GM23338 (cell line): Measurements from ENCODE around the gene EHBP1L1. TPM values are rescaled to one million over a fixed set of nuclear protein-coding genes. Genes with fewer than 3 reads are reported as not detected.

ENCODE experiments used
- ATAC-seq: fragments of 200-7000 bp; cut with Tn5 transposase; 3 replicates; pipeline ENCODE4 v1.9.1; 2020
- DNase-seq: peaks from one replicate; pipeline ENCODE4 v3.0.0-alpha.2; 2015; ENCODE audit warnings: low spot score
- H2AFZ ChIP-seq: fragments of 200-600 bp; sonication (generic); 2 replicates; pipeline ENCODE4 v1.8.0; 2016; ENCODE audit warnings: antibody characterized with exemption, mild to moderate bottlenecking, moderate library complexity
- H3F3A ChIP-seq: fragments of 200-600 bp; sonication (generic); replicated peaks from 2 replicates; pipeline ENCODE4 v1.8.0; 2017; ENCODE audit warnings: antibody characterized with exemption, mixed run types, low read depth
- H3K27ac ChIP-seq: fragments of 200-600 bp; sonication (generic); 2 replicates; pipeline ENCODE4 v1.6.1; 2016; ENCODE audit warnings: low read depth
- H3K27me3 ChIP-seq: fragments of 200-600 bp; sonication (generic); 2 replicates; pipeline ENCODE4 v1.8.0; 2016; ENCODE audit warnings: mild to moderate bottlenecking, mixed run types, moderate library complexity; ENCODE audit not compliant: insufficient read depth
- H3K36me3 ChIP-seq: fragments of 200-600 bp; sonication (generic); 2 replicates; pipeline ENCODE4 v1.8.0; 2016; ENCODE audit warnings: mild to moderate bottlenecking; ENCODE audit not compliant: insufficient read depth
- H3K4me1 ChIP-seq: fragments of 200-600 bp; sonication (generic); 2 replicates; pipeline ENCODE4 v1.8.0; 2016; ENCODE audit warnings: mild to moderate bottlenecking, moderate library complexity; ENCODE audit not compliant: insufficient read depth
- H3K4me2 ChIP-seq: fragments of 200-600 bp; sonication (generic); 2 replicates; pipeline ENCODE4 v1.7.1; 2017; ENCODE audit warnings: mixed run types
- H3K4me3 ChIP-seq: fragments of 200-600 bp; sonication (generic); 2 replicates; pipeline ENCODE4 v1.6.1; 2016; ENCODE audit warnings: mixed run types
- H3K79me2 ChIP-seq: fragments of 200-600 bp; sonication (generic); replicated peaks from 2 replicates; pipeline ENCODE4 v1.8.0; 2017; ENCODE audit warnings: mild to moderate bottlenecking; ENCODE audit not compliant: insufficient read depth
- H3K9me2 ChIP-seq: fragments of 200-600 bp; sonication (generic); 2 replicates; pipeline ENCODE4 v1.8.0; 2017; ENCODE audit not compliant: insufficient read depth
- H4K20me1 ChIP-seq: fragments of 200-600 bp; sonication (generic); replicated peaks from 2 replicates; pipeline ENCODE4 v1.8.0; 2017; ENCODE audit warnings: mild to moderate bottlenecking; ENCODE audit not compliant: insufficient read depth
- H3K27ac Mint-ChIP-seq: 2 replicates; pipeline ENCODE4 v1.8.0; 2020; ENCODE audit warnings: inconsistent platforms, mild to moderate bottlenecking, moderate library complexity, mixed read lengths
- H3K27me3 Mint-ChIP-seq: 3 replicates; pipeline ENCODE4 v1.8.0; 2022; ENCODE audit warnings: low read depth, mild to moderate bottlenecking, moderate library complexity, mixed read lengths, inconsistent platforms; ENCODE audit not compliant: insufficient read depth, poor library complexity
- H3K36me3 Mint-ChIP-seq: 3 replicates; pipeline ENCODE4 v1.8.0; 2021; ENCODE audit warnings: low read depth, mild to moderate bottlenecking, inconsistent platforms, moderate library complexity, mixed read lengths
- H3K4me1 Mint-ChIP-seq: 3 replicates; pipeline ENCODE4 v1.8.0; 2020; ENCODE audit warnings: mild to moderate bottlenecking, inconsistent platforms, mixed read lengths
- H3K4me3 Mint-ChIP-seq: 3 replicates; pipeline ENCODE4 v1.8.0; 2021; ENCODE audit warnings: moderate library complexity, mild to moderate bottlenecking, inconsistent platforms, mixed read lengths
- H3K9me3 Mint-ChIP-seq: 3 replicates; pipeline ENCODE4 v1.8.0; 2020; ENCODE audit warnings: moderate library complexity, mild to moderate bottlenecking, inconsistent platforms, mixed read lengths
- CREB1 ChIP-seq: fragments of 250-450 bp; sonication (Bioruptor Pico); IDR thresholded peaks from 2 replicates; pipeline ENCODE4 v1.5.0; 2020; ENCODE audit warnings: low read depth, mild to moderate bottlenecking, moderate library complexity
- EZH2 ChIP-seq: fragments of 200-600 bp; sonication (generic); IDR thresholded peaks from one replicate; pipeline ENCODE4 v1.8.0; 2017; ENCODE audit warnings: antibody characterized with exemption, mild to moderate bottlenecking, low read depth; ENCODE audit not compliant: unreplicated experiment
- EZH2phosphoT487 ChIP-seq: fragments of 200-600 bp; sonication (generic); IDR thresholded peaks from one replicate; pipeline ENCODE4 v1.8.1; 2018; ENCODE audit warnings: antibody characterized with exemption; ENCODE audit not compliant: unreplicated experiment
- JUNB ChIP-seq: IDR thresholded peaks from one replicate; pipeline ENCODE4 v1.6.1; 2016; ENCODE audit warnings: antibody characterized with exemption; ENCODE audit not compliant: unreplicated experiment
- NANOG ChIP-seq: IDR thresholded peaks from 2 replicates; pipeline ENCODE4 v1.6.1; 2016; ENCODE audit warnings: antibody characterized with exemption, borderline replicate concordance
- POLR2AphosphoS5 ChIP-seq: IDR thresholded peaks from 2 replicates; pipeline ENCODE4 v1.6.1; 2016; ENCODE audit warnings: antibody characterized with exemption, low read depth
- STAT1 ChIP-seq: IDR thresholded peaks from one replicate; pipeline ENCODE4 v1.6.1; 2016; ENCODE audit warnings: antibody characterized with exemption; ENCODE audit not compliant: unreplicated experiment
- ZNF114 ChIP-seq: fragments of 250-450 bp; sonication (Bioruptor Pico); IDR thresholded peaks from 2 replicates; pipeline ENCODE4 v1.5.0; 2020; ENCODE audit warnings: mild to moderate bottlenecking, moderate library complexity
- ZNF331 ChIP-seq: fragments of 250-450 bp; sonication (Bioruptor Pico); IDR thresholded peaks from 2 replicates; pipeline ENCODE4 v1.5.0; 2020; ENCODE audit warnings: low read depth, mild to moderate bottlenecking, moderate library complexity
- ZNF462 ChIP-seq: fragments of 250-450 bp; sonication (Bioruptor Pico); IDR thresholded peaks from 2 replicates; pipeline ENCODE4 v1.5.0; 2020; ENCODE audit warnings: mild to moderate bottlenecking, moderate library complexity
- polyA plus RNA-seq: library from polyadenylated mRNA; unstranded; fragments of >200 nt; fragmentation: Nextera tagmentation; extraction: Ambion mirVana; gene quantifications from 2 replicates; pipeline ENCODE4 v1.2.1, GENCODE V29; 2016
- total RNA-seq: library from RNA; depleted of rRNA; stranded (reverse); fragments of >200 nt; shearing (Covaris generic); gene quantifications from 2 replicates; pipeline ENCODE4 v1.2.3, GENCODE V29; 2014
- TF ChIP-seq, protein P1 (sequence below): IDR thresholded peaks from one replicate; pipeline ENCODE4 v1.6.1; 2018; ENCODE audit warnings: antibody characterized with exemption; ENCODE audit not compliant: unreplicated experiment
- TF ChIP-seq, protein P2 (sequence below): IDR thresholded peaks from 2 replicates; pipeline ENCODE4 v1.6.1; 2016; ENCODE audit warnings: antibody characterized with exemption
- TF ChIP-seq, protein P3 (sequence below), 2 experiments: fragments of 200-600 bp in 1 of 2; sonication (generic) in 1 of 2; conservative IDR thresholded peaks; 2 replicates each; pipeline versions ENCODE4 v1.5.1 to v1.6.1; 2016 to 2017; ENCODE audit warnings: antibody characterized with exemption in 2 of 2, low read depth in 2 of 2, mild to moderate bottlenecking in 2 of 2, moderate library complexity in 1 of 2

Gene EHBP1L1
- total and polyA plus RNA-seq, 2 experiments from 2014 or later, result 2.9 to 10.9 TPM

DNA sequence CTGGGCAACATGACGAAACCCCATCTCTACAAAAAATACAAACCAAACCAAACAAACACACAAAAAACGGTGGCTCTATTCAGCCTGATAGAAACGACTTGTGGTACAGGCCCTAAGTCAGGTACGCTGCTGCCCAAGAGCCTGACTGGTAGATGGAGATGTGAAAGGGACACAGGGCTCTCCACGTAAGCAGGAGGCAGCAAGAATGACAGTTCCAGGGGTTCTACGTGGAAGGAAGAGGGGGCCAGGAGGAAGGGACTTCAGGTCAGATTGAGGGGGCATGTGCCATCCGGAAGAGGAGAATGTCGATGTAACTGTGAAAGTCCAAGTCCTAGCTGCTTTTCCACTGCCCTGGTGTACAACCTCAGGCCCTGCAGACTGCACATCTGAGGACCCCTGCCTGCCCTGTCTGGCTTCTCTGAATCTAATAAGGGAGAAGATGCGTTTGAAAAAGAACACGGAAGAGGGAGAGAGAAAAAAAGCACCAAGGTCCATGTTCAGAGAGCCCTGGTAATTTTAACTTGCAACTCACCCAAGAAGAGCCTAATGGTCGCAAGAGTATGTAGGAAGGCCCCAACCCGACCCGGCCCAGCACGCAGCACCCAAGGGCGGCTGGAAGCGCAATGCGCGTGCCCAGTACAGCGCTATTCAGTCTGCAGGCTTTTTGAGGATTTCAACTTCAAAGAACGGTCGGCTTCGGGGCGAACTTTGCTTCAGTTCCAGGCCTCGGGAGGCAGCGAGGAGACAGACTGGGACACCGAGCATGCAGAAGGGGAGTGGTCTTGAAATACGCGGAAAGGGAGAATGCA lies 6.5 kb upstream of the EHBP1L1 start:
- Mint-ChIP-seq H3K27ac (peak overlapping the region; percentile 99), H3K4me3 (peak overlapping the region; percentile 100), H3K4me1 (peaks cover 34% of the 10 kb centered on the region), H3K36me3 (peaks cover 9% of the 10 kb centered on the region), H3K9me3 (no peaks in the 10 kb centered on the region), H3K27me3 (peaks cover 13% of the 10 kb centered on the region)
- Histone ChIP-seq H3K9me2 (no peaks in the 10 kb centered on the region), H3K27ac (peak overlapping the region; percentile 87), H3K4me1 (peaks cover 20% of the 10 kb centered on the region), H3K36me3 (no peaks in the 10 kb centered on the region), H2AFZ (peak overlapping the region; percentile 98), H3K4me3 (peak overlapping the region; percentile 91), H3K27me3 (peaks cover 3% of the 10 kb centered on the region; the same call in 1 of the 2 replicates), H3F3A (peaks cover 27% of the 10 kb centered on the region), H3K79me2 (peaks cover 8% of the 10 kb centered on the region), H3K4me2 (peak overlapping the region; percentile 99), H4K20me1 (peaks cover 6% of the 10 kb centered on the region)
- ATAC-seq, result peak; percentile 15
- TF ChIP-seq STAT1 (no peak), ZNF331 (no peak), EZH2phosphoT487 (no peak), JUNB (no peak), EZH2 (no peak), POLR2AphosphoS5 (no peak), CREB1 (no peak), ZNF114 (no peak), ZNF462 (CRISPR knock-in tag) (no peak), NANOG (no peak)
- TF ChIP-seq, protein P1, sequence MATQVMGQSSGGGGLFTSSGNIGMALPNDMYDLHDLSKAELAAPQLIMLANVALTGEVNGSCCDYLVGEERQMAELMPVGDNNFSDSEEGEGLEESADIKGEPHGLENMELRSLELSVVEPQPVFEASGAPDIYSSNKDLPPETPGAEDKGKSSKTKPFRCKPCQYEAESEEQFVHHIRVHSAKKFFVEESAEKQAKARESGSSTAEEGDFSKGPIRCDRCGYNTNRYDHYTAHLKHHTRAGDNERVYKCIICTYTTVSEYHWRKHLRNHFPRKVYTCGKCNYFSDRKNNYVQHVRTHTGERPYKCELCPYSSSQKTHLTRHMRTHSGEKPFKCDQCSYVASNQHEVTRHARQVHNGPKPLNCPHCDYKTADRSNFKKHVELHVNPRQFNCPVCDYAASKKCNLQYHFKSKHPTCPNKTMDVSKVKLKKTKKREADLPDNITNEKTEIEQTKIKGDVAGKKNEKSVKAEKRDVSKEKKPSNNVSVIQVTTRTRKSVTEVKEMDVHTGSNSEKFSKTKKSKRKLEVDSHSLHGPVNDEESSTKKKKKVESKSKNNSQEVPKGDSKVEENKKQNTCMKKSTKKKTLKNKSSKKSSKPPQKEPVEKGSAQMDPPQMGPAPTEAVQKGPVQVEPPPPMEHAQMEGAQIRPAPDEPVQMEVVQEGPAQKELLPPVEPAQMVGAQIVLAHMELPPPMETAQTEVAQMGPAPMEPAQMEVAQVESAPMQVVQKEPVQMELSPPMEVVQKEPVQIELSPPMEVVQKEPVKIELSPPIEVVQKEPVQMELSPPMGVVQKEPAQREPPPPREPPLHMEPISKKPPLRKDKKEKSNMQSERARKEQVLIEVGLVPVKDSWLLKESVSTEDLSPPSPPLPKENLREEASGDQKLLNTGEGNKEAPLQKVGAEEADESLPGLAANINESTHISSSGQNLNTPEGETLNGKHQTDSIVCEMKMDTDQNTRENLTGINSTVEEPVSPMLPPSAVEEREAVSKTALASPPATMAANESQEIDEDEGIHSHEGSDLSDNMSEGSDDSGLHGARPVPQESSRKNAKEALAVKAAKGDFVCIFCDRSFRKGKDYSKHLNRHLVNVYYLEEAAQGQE, result no peak
- TF ChIP-seq, protein P2, sequence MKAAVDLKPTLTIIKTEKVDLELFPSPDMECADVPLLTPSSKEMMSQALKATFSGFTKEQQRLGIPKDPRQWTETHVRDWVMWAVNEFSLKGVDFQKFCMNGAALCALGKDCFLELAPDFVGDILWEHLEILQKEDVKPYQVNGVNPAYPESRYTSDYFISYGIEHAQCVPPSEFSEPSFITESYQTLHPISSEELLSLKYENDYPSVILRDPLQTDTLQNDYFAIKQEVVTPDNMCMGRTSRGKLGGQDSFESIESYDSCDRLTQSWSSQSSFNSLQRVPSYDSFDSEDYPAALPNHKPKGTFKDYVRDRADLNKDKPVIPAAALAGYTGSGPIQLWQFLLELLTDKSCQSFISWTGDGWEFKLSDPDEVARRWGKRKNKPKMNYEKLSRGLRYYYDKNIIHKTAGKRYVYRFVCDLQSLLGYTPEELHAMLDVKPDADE, result no peak
- TF ChIP-seq, protein P3, sequence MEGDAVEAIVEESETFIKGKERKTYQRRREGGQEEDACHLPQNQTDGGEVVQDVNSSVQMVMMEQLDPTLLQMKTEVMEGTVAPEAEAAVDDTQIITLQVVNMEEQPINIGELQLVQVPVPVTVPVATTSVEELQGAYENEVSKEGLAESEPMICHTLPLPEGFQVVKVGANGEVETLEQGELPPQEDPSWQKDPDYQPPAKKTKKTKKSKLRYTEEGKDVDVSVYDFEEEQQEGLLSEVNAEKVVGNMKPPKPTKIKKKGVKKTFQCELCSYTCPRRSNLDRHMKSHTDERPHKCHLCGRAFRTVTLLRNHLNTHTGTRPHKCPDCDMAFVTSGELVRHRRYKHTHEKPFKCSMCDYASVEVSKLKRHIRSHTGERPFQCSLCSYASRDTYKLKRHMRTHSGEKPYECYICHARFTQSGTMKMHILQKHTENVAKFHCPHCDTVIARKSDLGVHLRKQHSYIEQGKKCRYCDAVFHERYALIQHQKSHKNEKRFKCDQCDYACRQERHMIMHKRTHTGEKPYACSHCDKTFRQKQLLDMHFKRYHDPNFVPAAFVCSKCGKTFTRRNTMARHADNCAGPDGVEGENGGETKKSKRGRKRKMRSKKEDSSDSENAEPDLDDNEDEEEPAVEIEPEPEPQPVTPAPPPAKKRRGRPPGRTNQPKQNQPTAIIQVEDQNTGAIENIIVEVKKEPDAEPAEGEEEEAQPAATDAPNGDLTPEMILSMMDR (conservative IDR thresholded peaks at IDR 0.05; ENCODE audit: low read depth in 2 of 2), result no peak
- no peak for DNase-seq
